HCT116 (cell line): ENCODE data around the gene SGMS2. TPM values are rescaled to one million over a fixed set of nuclear protein-coding genes. Genes with fewer than 3 reads are reported as not detected.

Experiments
- ATF3 ChIP-seq: IDR thresholded peaks from 2 replicates; pipeline ENCODE4 v1.6.1; 2012
- CEBPB ChIP-seq: IDR thresholded peaks from 2 replicates; pipeline ENCODE4 v1.6.1; 2012; ENCODE audit warnings: low read depth
- CTCF ChIP-seq, 3 experiments: fragments of 200-600 bp in 1 of 3; sonication (generic) in 1 of 3; IDR thresholded peaks in 2 of 3; conservative IDR thresholded peaks in 1 of 3; 2 replicates each; pipeline ENCODE4 v1.5.1; 2012 to 2017; ENCODE audit warnings: low read depth in 2 of 3, low read length in 2 of 3, antibody characterized with exemption in 1 of 3, borderline replicate concordance in 1 of 3, control low read depth in 1 of 3, mild to moderate bottlenecking in 1 of 3, mixed read lengths in 1 of 3, mixed run types in 1 of 3, moderate library complexity in 1 of 3; ENCODE audit not compliant: insufficient read depth in 1 of 3
- ELF1 ChIP-seq: IDR thresholded peaks from 2 replicates; pipeline ENCODE4 v1.6.1; 2012; ENCODE audit warnings: low read depth, borderline replicate concordance
- EZH2 ChIP-seq: fragments of 200-600 bp; sonication (generic); IDR thresholded peaks from 2 replicates; pipeline ENCODE4 v1.6.1; 2017; ENCODE audit warnings: antibody characterized with exemption, mixed run types
- JUND ChIP-seq: IDR thresholded peaks from 2 replicates; pipeline ENCODE4 v1.6.1; 2012
- SIN3A ChIP-seq: IDR thresholded peaks from 2 replicates; pipeline ENCODE4 v1.6.1; 2012; ENCODE audit warnings: low read depth
- SRF ChIP-seq: IDR thresholded peaks from 2 replicates; pipeline ENCODE4 v1.6.1; 2012; ENCODE audit warnings: low read depth
- TCF7L2 ChIP-seq: IDR thresholded peaks from 2 replicates; pipeline ENCODE4 v1.7.0; 2011; ENCODE audit warnings: borderline replicate concordance, inconsistent platforms; ENCODE audit not compliant: insufficient read depth, insufficient read length; ENCODE audit errors: extremely low read depth
- YY1 ChIP-seq: IDR thresholded peaks from 2 replicates; pipeline ENCODE4 v1.6.1; 2011; ENCODE audit warnings: low read length, low read depth, moderate library complexity, mild to moderate bottlenecking; ENCODE audit not compliant: insufficient replicate concordance; ENCODE audit errors: extremely low read depth
- ZBTB33 ChIP-seq: IDR thresholded peaks from 2 replicates; pipeline ENCODE4 v1.6.1; 2011; ENCODE audit warnings: mild to moderate bottlenecking, low read length, moderate library complexity; ENCODE audit not compliant: insufficient replicate concordance; ENCODE audit errors: extremely low read depth
- total RNA-seq: library from RNA; stranded (reverse); gene quantifications from one replicate; pipeline ENCODE4 v1.2.1, GENCODE V29; 2021; ENCODE audit not compliant: unreplicated experiment

SGMS2 gene
- total RNA-seq, 1 experiment from 2014 or later = 36.6 TPM

GRCh38 chr4:107799669-107800450 lies 24.9 kb upstream of the SGMS2 start (continued):
- TF ChIP-seq CTCF (IDR thresholded peaks at IDR 0.05 in 2 of 3, conservative IDR thresholded peaks at IDR 0.05 in 1 of 3; ENCODE audit: borderline replicate concordance in 1 of 3, insufficient read depth in 1 of 3, low read depth in 2 of 3, low read length in 2 of 3) = no peak
- TF ChIP-seq SRF = no peak
- TF ChIP-seq TCF7L2 = no peak
- TF ChIP-seq JUND = no peak
- TF ChIP-seq ZBTB33 = no peak
- no peak for TF ChIP-seq EZH2
- TF ChIP-seq ATF3 = no peak
- TF ChIP-seq CEBPB = no peak
- no peak for TF ChIP-seq SIN3A
- no peak for TF ChIP-seq YY1
- TF ChIP-seq ELF1 = no peak
